A673 (cell line): Measurements from ENCODE around the gene ADARB2. TPM values are rescaled to one million over a fixed set of nuclear protein-coding genes. Genes with fewer than 3 reads are reported as not detected.

ENCODE experiments used
- BruUV-seq: library from RNA; stranded (reverse); fragments of 400-500 nt; replicated peaks from 2 replicates; lab custom pipeline; 2021; lab: Mats Ljungman, UMichigan
- CTCF ChIA-PET: fragments of 300-600 bp; sonication (Branson Sonifier 250); formaldehyde crosslinking; loops from one replicate; lab custom pipeline; 2022; ENCODE audit warnings: antibody characterized with exemption; lab: Charles Lee
- POLR2A ChIA-PET: fragments of 300-600 bp; sonication (Branson Sonifier 250); formaldehyde crosslinking; loops from one replicate; lab custom pipeline; 2022; ENCODE audit warnings: antibody characterized with exemption; ENCODE audit not compliant: low non-redundant PET; lab: Charles Lee
- DNase-seq: peaks from one replicate; pipeline ENCODE4 v3.0.0-alpha.2; 2015; ENCODE audit warnings: low spot score
- H3K27ac ChIP-seq: fragments of 200-600 bp; sonication (generic); 2 replicates; pipeline ENCODE4 v1.5.1; 2016; ENCODE audit warnings: mixed run types, low read depth, mild to moderate bottlenecking, mixed read lengths, antibody characterized with exemption, low read length; ENCODE audit not compliant: poor library complexity, severe bottlenecking
- H3K27me3 ChIP-seq: fragments of 200-600 bp; sonication (generic); replicated peaks from 2 replicates; pipeline ENCODE4 v1.6.1; 2017; ENCODE audit warnings: mixed run types, low read depth, mild to moderate bottlenecking, mixed read lengths, antibody characterized with exemption, low read length; ENCODE audit not compliant: insufficient read depth, poor library complexity
- H3K36me3 ChIP-seq: fragments of 200-600 bp; sonication (generic); 2 replicates; pipeline ENCODE4 v1.6.1; 2016; ENCODE audit warnings: mixed run types, mild to moderate bottlenecking, mixed read lengths, antibody characterized with exemption, low read length; ENCODE audit not compliant: insufficient read depth, poor library complexity, severe bottlenecking
- H3K4me1 ChIP-seq: fragments of 200-600 bp; sonication (generic); 2 replicates; pipeline ENCODE4 v1.6.1; 2017; ENCODE audit warnings: mixed run types, mild to moderate bottlenecking, mixed read lengths, antibody characterized with exemption, low read length; ENCODE audit not compliant: insufficient read depth, poor library complexity, severe bottlenecking
- H3K4me3 ChIP-seq: fragments of 200-600 bp; sonication (generic); 2 replicates; pipeline ENCODE4 v1.5.1; 2016; ENCODE audit warnings: low read depth, mixed run types, mild to moderate bottlenecking, mixed read lengths, low read length; ENCODE audit not compliant: poor library complexity, severe bottlenecking
- H3K9me3 ChIP-seq: fragments of 200-600 bp; sonication (generic); 2 replicates; pipeline ENCODE4 v1.6.1; 2016; ENCODE audit warnings: mixed run types, low read depth, mild to moderate bottlenecking, mixed read lengths, antibody characterized with exemption, low read length; ENCODE audit not compliant: poor library complexity, severe bottlenecking
- EZH2 ChIP-seq: fragments of 200-600 bp; sonication (generic); IDR thresholded peaks from 2 replicates; pipeline ENCODE4 v1.6.1; 2017; ENCODE audit warnings: borderline replicate concordance, low read depth, mild to moderate bottlenecking, mixed read lengths, antibody characterized with exemption, low read length; ENCODE audit not compliant: poor library complexity, severe bottlenecking
- intact Hi-C: fragments of 100-400 bp; cut with micrococcal nuclease; formaldehyde crosslinking; loops from one replicate; pipeline ENCODE4 v1.10.0; 2022; ENCODE audit not compliant: unreplicated experiment
- total RNA-seq: library from RNA; stranded (reverse); gene quantifications from 2 replicates; pipeline ENCODE4 v1.2.3, GENCODE V29; 2021
- TF ChIP-seq, protein P1 (sequence below): fragments of 300-800, 200-600 bp; sonication (generic); conservative IDR thresholded peaks from 2 replicates; pipeline ENCODE4 v1.5.1; 2017; ENCODE audit warnings: low read depth, mild to moderate bottlenecking, antibody characterized with exemption, low read length, moderate library complexity, mixed read lengths

The ADARB2 gene
- total RNA-seq, 1 experiment from 2014 or later, result not detected

DNA sequence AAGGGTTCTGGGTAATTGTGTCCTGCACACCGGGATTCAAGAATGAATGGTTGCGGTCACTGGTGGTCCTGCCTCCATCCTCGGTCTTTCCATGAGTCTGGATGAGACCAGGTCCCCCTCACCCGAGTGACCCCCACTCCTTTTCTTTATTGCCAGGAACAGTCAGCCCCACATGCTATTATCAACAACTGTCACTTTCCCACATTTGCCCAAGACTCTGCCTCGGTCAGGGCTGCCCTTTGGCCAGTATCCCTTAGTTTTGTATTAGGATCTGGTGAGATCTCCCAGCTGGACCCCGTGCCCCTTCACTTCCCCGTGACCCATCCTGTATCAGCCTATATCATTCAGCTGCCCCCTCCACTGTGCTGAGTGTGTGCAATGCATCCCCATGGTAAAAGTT lies 288.3 kb downstream of the ADARB2 start:
- no peaks in the 10 kb centered on the region for H3K36me3 ChIP-seq
- intact Hi-C loops, result no loop called here
- H3K4me3 ChIP-seq, result no peak overlapping the region
- POLR2A ChIA-PET, result no interaction called here
- BruUV-seq, result no TSS peak
- H3K9me3 ChIP-seq, result no peaks in the 10 kb centered on the region
- no peak for DNase-seq
- no peak overlapping the region for H3K27ac ChIP-seq
- H3K4me1 ChIP-seq, result no peaks in the 10 kb centered on the region
- CTCF ChIA-PET, result no interaction called here
- peaks cover 53% of the 10 kb centered on the region for H3K27me3 ChIP-seq
- TF ChIP-seq, protein P1, sequence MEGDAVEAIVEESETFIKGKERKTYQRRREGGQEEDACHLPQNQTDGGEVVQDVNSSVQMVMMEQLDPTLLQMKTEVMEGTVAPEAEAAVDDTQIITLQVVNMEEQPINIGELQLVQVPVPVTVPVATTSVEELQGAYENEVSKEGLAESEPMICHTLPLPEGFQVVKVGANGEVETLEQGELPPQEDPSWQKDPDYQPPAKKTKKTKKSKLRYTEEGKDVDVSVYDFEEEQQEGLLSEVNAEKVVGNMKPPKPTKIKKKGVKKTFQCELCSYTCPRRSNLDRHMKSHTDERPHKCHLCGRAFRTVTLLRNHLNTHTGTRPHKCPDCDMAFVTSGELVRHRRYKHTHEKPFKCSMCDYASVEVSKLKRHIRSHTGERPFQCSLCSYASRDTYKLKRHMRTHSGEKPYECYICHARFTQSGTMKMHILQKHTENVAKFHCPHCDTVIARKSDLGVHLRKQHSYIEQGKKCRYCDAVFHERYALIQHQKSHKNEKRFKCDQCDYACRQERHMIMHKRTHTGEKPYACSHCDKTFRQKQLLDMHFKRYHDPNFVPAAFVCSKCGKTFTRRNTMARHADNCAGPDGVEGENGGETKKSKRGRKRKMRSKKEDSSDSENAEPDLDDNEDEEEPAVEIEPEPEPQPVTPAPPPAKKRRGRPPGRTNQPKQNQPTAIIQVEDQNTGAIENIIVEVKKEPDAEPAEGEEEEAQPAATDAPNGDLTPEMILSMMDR, result no peak
- TF ChIP-seq EZH2, result no peak

DNA sequence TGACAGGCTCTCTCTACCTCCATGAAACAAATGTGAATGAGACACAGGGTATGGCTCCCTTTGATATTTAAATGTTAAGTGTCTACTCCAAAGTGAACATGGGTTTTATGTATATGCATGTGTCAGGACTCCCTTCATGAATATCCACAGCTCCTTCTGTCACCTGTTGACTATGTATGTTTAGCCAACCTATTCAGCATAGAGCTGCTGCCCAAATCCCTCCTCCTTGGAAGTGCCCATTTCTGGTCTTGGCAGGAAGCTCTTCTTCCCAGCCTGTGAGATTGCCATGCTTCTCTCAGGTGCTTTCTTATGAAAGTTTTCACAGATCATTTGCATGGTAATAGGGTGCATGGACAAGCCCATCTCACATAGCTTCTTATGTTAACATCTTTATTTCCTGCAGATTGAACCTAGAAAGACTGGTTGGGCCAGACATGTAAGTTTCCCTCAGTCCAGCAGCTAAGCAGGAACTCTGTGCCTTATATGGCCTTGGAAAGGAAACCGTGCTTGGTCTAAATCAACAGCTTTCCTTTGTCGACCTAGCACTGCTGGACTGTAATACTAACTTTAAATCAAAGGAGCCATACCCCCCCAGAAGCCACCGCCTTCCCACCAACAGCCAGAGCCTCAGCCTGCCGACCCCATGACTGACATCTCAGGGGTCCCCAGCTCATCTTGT lies 288.9 kb downstream of the ADARB2 start:
- ChIA-PET POLR2A (no interaction called here), CTCF (no interaction called here)
- no peaks in the 10 kb centered on the region for H3K9me3 ChIP-seq
- no peaks in the 10 kb centered on the region for H3K36me3 ChIP-seq
- H3K4me3 ChIP-seq, result no peak overlapping the region
- no peak overlapping the region for H3K27ac ChIP-seq
- no peak for DNase-seq
- no TSS peak for BruUV-seq
- no peaks in the 10 kb centered on the region for H3K4me1 ChIP-seq
- intact Hi-C loops, result no loop called here
- TF ChIP-seq EZH2, result no peak
- TF ChIP-seq, protein P1, result no peak
- H3K27me3 ChIP-seq, result peaks cover 50% of the 10 kb centered on the region

- Histone ChIP-seq H3K4me3 (no peak overlapping the region), H3K27me3 (peaks cover 78% of the 10 kb centered on the region), H3K4me1 (no peaks in the 10 kb centered on the region), H3K27ac (no peak overlapping the region), H3K36me3 (no peaks in the 10 kb centered on the region), H3K9me3 (no peaks in the 10 kb centered on the region)
- ChIA-PET CTCF (no interaction called here), POLR2A (no interaction called here)
- DNase-seq, result no peak
- intact Hi-C loops, result no loop called here
- no TSS peak for BruUV-seq
- no peak for TF ChIP-seq EZH2
- TF ChIP-seq, protein P1, result no peak
These were observed 292.5 kb downstream of the ADARB2 start for GRCh38 chr10:1444826-1445225.
